ENCODE results near the gene BOC. TPM values are rescaled to one million over a fixed set of nuclear protein-coding genes. Genes with fewer than 3 reads are reported as not detected.

Gene BOC
- total and polyA plus RNA-seq, 2 of the 13 experiments (the other 11 are each of a cell fraction or from before 2014, with no cell fraction given): 0.04 TPM; not detected in 1

DNA sequence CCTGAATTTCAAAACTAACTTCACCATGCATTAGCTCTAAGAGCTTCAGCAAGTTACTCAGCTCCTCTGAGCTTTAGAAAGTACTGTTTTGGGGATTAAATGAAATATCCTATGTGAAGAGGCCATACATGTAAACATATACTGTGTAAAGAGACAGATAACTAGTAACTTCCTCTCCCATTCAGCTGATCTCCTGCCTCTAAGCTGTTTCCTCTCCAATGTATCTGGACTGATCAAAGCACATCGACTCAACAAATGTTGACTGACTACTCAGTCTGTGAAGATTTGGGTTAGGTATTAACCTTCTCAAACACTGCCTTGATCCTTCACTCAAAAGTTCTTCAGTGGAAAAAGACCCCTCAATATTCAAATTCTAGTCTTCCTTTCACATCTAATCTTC, 82.0 kb downstream of the BOC start (continued):
- TF ChIP-seq, protein P1, sequence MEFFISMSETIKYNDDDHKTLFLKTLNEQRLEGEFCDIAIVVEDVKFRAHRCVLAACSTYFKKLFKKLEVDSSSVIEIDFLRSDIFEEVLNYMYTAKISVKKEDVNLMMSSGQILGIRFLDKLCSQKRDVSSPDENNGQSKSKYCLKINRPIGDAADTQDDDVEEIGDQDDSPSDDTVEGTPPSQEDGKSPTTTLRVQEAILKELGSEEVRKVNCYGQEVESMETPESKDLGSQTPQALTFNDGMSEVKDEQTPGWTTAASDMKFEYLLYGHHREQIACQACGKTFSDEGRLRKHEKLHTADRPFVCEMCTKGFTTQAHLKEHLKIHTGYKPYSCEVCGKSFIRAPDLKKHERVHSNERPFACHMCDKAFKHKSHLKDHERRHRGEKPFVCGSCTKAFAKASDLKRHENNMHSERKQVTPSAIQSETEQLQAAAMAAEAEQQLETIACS (CRISPR knock-in tag; IDR thresholded peaks at IDR 0.05): no peak
- TF ChIP-seq, protein P2, sequence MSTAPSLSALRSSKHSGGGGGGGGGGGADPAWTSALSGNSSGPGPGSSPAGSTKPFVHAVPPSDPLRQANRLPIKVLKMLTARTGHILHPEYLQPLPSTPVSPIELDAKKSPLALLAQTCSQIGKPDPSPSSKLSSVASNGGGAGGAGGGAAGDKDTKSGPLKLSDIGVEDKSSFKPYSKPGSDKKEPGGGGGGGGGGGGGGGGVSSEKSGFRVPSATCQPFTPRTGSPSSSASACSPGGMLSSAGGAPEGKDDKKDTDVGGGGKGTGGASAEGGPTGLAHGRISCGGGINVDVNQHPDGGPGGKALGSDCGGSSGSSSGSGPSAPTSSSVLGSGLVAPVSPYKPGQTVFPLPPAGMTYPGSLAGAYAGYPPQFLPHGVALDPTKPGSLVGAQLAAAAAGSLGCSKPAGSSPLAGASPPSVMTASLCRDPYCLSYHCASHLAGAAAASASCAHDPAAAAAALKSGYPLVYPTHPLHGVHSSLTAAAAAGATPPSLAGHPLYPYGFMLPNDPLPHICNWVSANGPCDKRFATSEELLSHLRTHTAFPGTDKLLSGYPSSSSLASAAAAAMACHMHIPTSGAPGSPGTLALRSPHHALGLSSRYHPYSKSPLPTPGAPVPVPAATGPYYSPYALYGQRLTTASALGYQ (CRISPR knock-in tag; IDR thresholded peaks at IDR 0.05): peak; percentile 63; the same call in 1 of the 2 replicates
- TF ChIP-seq SOX5 (CRISPR knock-in tag; IDR thresholded peaks at IDR 0.05; ENCODE audit: borderline replicate concordance) (0 out of 2 replicates have a peak, but pooled peaks have one; percentile 44), SNRNP70 (IDR thresholded peaks at IDR 0.05; ENCODE audit: low read depth, low read length) (no peak), FOXC1 (CRISPR knock-in tag; IDR thresholded peaks at IDR 0.05; ENCODE audit: borderline replicate concordance) (no peak), ZNF282 (IDR thresholded peaks at IDR 0.05; ENCODE audit: partially characterized antibody) (no peak), MAZ (IDR thresholded peaks at IDR 0.05; ENCODE audit: borderline replicate concordance, low read depth, low read length) (no peak), MAZ (CRISPR knock-in tag; IDR thresholded peaks at IDR 0.05; ENCODE audit: low read depth) (no peak), TEAD2 (CRISPR knock-in tag; IDR thresholded peaks at IDR 0.05) (no peak), BORCS8-MEF2B (CRISPR knock-in tag; IDR thresholded peaks at IDR 0.05) (no peak), MIXL1 (CRISPR knock-in tag; IDR thresholded peaks at IDR 0.05) (peak; percentile 76), ZBTB8A (CRISPR knock-in tag; IDR thresholded peaks at IDR 0.05; ENCODE audit: borderline replicate concordance, low read depth) (no peak), RAD21 (CRISPR knock-in tag; IDR thresholded peaks at IDR 0.05) (no peak), HDAC2 (CRISPR knock-in tag; IDR thresholded peaks at IDR 0.05) (peak; percentile 47; the same call in 1 of the 2 replicates), CHCHD3 (CRISPR knock-in tag; IDR thresholded peaks at IDR 0.05) (no peak), ARHGAP35 (CRISPR knock-in tag; IDR thresholded peaks at IDR 0.05; ENCODE audit: borderline replicate concordance) (no peak), SP1 (IDR thresholded peaks at IDR 0.05) (no peak), SP1 (CRISPR knock-in tag; IDR thresholded peaks at IDR 0.05) (no peak), SIX4 (CRISPR knock-in tag; IDR thresholded peaks at IDR 0.05) (0 out of 2 replicates have a peak, but pooled peaks have one; percentile 13), ZNF343 (CRISPR knock-in tag; IDR thresholded peaks at IDR 0.05) (no peak), EZH2 (conservative IDR thresholded peaks at IDR 0.05; ENCODE audit: low read depth, low read length) (no peak), ETV5 (CRISPR knock-in tag; IDR thresholded peaks at IDR 0.05; ENCODE audit: borderline replicate concordance) (peak; percentile 79; the same call in 1 of the 2 replicates), TBX2 (CRISPR knock-in tag; IDR thresholded peaks at IDR 0.05; ENCODE audit: borderline replicate concordance) (peak; percentile 25; the same call in 1 of the 2 replicates), ISL2 (CRISPR knock-in tag; IDR thresholded peaks at IDR 0.05) (peak; percentile 85), RFXAP (CRISPR knock-in tag; IDR thresholded peaks at IDR 0.05; ENCODE audit: borderline replicate concordance) (no peak)
- TF ChIP-seq, protein P3, sequence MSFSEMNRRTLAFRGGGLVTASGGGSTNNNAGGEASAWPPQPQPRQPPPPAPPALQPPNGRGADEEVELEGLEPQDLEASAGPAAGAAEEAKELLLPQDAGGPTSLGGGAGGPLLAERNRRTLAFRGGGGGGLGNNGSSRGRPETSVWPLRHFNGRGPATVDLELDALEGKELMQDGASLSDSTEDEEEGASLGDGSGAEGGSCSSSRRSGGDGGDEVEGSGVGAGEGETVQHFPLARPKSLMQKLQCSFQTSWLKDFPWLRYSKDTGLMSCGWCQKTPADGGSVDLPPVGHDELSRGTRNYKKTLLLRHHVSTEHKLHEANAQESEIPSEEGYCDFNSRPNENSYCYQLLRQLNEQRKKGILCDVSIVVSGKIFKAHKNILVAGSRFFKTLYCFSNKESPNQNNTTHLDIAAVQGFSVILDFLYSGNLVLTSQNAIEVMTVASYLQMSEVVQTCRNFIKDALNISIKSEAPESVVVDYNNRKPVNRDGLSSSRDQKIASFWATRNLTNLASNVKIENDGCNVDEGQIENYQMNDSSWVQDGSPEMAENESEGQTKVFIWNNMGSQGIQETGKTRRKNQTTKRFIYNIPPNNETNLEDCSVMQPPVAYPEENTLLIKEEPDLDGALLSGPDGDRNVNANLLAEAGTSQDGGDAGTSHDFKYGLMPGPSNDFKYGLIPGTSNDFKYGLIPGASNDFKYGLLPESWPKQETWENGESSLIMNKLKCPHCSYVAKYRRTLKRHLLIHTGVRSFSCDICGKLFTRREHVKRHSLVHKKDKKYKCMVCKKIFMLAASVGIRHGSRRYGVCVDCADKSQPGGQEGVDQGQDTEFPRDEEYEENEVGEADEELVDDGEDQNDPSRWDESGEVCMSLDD (CRISPR knock-in tag; IDR thresholded peaks at IDR 0.05; ENCODE audit: borderline replicate concordance): no peak

All from HepG2 (cell line).